Aorta (tissue), 5 donors: Measurements from ENCODE around the gene TMEM252. TPM values are rescaled to one million over a fixed set of nuclear protein-coding genes. Genes with fewer than 3 reads are reported as not detected.

Experiments used
- ATAC-seq: fragments of 200-7000 bp; cut with Tn5 transposase; one replicate; pipeline ENCODE4 v1.9.1; 2022; ENCODE audit warnings: moderate library complexity; ENCODE audit not compliant: low FRiP score
- DNase-seq, 2 donors: peaks; one replicate each; pipeline ENCODE4 v3.0.0-alpha.2; 2020
- H3K27ac ChIP-seq, 2 donors: one replicate each; pipeline ENCODE4 v1.5.1; 2013; ENCODE audit warnings: low read length in 2 of 2, mild to moderate bottlenecking in 2 of 2, moderate library complexity in 2 of 2, control low read depth in 1 of 2, inconsistent platforms in 1 of 2, low read depth in 1 of 2
- H3K27me3 ChIP-seq, 2 donors: one replicate each; pipeline ENCODE4 v1.6.1; 2013; ENCODE audit warnings: control low read depth in 1 of 2, low read length in 1 of 2, mild to moderate bottlenecking in 1 of 2, moderate library complexity in 1 of 2; ENCODE audit not compliant: insufficient read depth in 2 of 2, control insufficient read depth in 1 of 2
- H3K36me3 ChIP-seq, 2 donors: one replicate each; pipeline ENCODE4 v1.6.1; 2013; ENCODE audit warnings: control low read depth in 1 of 2, low read length in 1 of 2, mild to moderate bottlenecking in 1 of 2; ENCODE audit not compliant: insufficient read depth in 2 of 2, control insufficient read depth in 1 of 2
- H3K4me1 ChIP-seq, 2 donors: one replicate each; pipeline ENCODE4 v1.6.1; 2013; ENCODE audit warnings: low read length in 2 of 2, control low read depth in 1 of 2, mild to moderate bottlenecking in 1 of 2, moderate library complexity in 1 of 2; ENCODE audit not compliant: insufficient read depth in 2 of 2, control insufficient read depth in 1 of 2
- H3K4me3 ChIP-seq, 2 donors: one replicate each; pipeline ENCODE4 v1.5.1; 2013; ENCODE audit warnings: low read length in 2 of 2, control low read depth in 1 of 2, mild to moderate bottlenecking in 1 of 2
- H3K9me3 ChIP-seq: one replicate; pipeline ENCODE4 v1.6.1; 2013; ENCODE audit warnings: mild to moderate bottlenecking, low read length; ENCODE audit not compliant: control insufficient read depth
- WGBS, 2 donors: extraction: QIAGEN DNeasy Blood & Tissue Kit; methylation state at CpG; one replicate each; pipeline ENCODE4 v1.1.7; 2013; 5-methylcytosine and 5-hydroxymethylcytosine counted together
- intact Hi-C, 2 donors: fragments of 100-400 bp; cut with DNase I; formaldehyde crosslinking; loops; one replicate each; pipeline versions ENCODE4 v1.14.2 to v1.15.0; 2022
- polyA plus RNA-seq, 2 donors: library from polyadenylated mRNA; stranded (reverse); fragments of 200-250 nt; gene quantifications; one replicate each; pipeline ENCODE4 v1.2.3, GENCODE V29; 2013
- total RNA-seq, 2 donors: library from RNA; stranded (reverse); fragmentation: NEBNext Ultra II Directional; extraction: Animal tissue kit (Norgen Biotek cat#: 25700); gene quantifications; one replicate each; pipeline ENCODE4 v1.2.1, GENCODE V29; 2021
- donor health status: healthy with polysubstance abuse.
- donor health status: Bipolar disorder and iron deficiency.
- donor health status: DM: no; HTN: no; CAD: no.
- donor health status: DM: no; HTN: no; CAD: no.
- donor health status: DM: yes; HTN: yes; CAD: no.

The TMEM252 gene
- total and polyA plus RNA-seq, 4 donors, result 0.75 TPM; not detected in 3

DNA sequence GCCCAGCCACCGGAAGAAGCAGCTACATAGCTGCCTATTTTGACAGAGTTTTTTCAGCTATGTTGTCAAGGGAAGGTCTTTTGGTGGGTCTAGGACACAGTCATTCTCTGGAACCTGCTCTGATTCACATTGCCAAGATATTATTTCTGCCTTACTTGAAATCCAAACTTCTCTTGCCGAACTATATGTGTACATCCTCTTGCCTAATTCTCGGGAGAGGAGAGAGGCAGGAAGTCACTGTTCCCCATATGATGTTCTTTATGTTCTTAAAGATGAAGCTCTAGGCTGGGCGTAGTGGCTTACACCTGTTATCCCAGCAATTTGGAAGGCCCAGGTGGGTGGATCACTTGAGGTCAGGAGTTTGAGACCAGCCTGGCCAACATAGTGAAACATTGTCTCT, 8.6 kb downstream of the TMEM252 start:
- intact Hi-C loops, result no loop called here
- Histone ChIP-seq H3K27me3 (no peaks in the 10 kb centered on the region), H3K4me3 (no peak overlapping the region), H3K4me1 (peaks cover 2 to 6% of the 10 kb centered on the region in 2 donors), H3K36me3 (peaks cover 0 to 3% of the 10 kb centered on the region in 2 donors), H3K27ac (peak overlapping the region in 1 of 2 donors; percentile 45), H3K9me3 (no peaks in the 10 kb centered on the region)
- no peak for ATAC-seq
- WGBS, 2 donors, result 92 to 94% methylated on average over 4 of the region's 4 CpGs
- DNase-seq, result no peak

DNA sequence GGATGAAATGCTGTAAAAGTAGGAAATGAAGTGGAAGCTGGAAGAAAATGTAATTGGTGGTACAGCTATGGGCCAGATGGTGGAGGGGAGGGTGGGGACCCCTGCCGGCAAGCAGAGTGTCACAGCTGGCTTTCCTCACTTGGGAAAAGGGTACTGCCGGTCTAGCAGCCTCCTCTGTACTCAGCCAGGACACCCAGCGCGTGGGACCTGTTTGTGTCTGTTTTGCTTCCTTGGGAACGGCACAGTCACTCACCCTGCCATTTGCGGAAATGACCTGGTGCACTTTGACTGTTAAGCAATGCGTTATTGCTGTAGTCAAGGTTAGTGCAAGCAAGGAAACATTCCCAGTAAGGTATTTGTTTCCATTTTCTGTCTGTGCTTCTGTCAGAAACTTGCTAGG, 10.1 kb downstream of the TMEM252 start:
- intact Hi-C loops, result no loop called here
- no peak overlapping the region for H3K27ac ChIP-seq

DNA sequence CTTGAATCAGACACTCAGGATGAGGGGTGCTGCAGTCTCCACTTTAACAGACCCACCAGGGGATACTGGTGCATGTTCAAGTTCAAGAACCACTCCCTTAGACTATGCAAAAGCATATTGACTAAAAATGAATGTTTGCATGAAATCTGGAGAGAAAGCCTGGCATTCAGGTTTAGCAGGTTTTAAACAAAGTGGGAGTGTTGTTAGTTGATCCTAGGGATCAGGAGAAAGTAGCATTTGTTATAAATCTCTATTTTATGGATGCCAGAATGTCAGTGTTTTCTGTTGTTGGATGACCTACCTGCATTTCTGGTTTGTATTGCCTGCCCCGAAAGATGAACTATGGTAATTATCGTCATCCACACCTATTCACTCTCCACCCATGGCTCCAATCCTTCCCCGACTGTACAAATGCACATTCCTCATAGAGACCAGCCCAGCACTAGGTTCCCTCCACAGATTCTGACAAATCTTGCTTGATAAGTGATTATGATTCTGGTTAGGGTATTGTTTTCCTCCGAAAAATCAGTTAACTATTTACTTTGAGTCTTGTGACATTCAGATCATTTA, 17.2 kb downstream of the TMEM252 start:
- Histone ChIP-seq H3K9me3 (no peaks in the 10 kb centered on the region), H3K4me3 (no peak overlapping the region), H3K36me3 (peaks cover 0 to 2% of the 10 kb centered on the region in 2 donors), H3K27ac (no peak overlapping the region), H3K27me3 (no peaks in the 10 kb centered on the region), H3K4me1 (peaks cover 0 to 4% of the 10 kb centered on the region in 2 donors)
- 96% methylated on average over 4 of the region's 4 CpGs for WGBS, 2 donors
- ATAC-seq (no peak), DNase-seq (no peak)
- intact Hi-C loops, result no loop called here

More for the DNA sequence above, 10.1 kb downstream of the TMEM252 start:
- Histone ChIP-seq H3K27me3 (no peaks in the 10 kb centered on the region), H3K4me1 (peaks cover 0 to 3% of the 10 kb centered on the region in 2 donors), H3K4me3 (no peak overlapping the region), H3K9me3 (no peaks in the 10 kb centered on the region), H3K36me3 (peaks cover 0 to 3% of the 10 kb centered on the region in 2 donors)
- peak; percentile 79 to 82 for DNase-seq
- WGBS, 2 donors, result 39 to 58% methylated on average over 7 of the region's 7 CpGs
- peak; percentile 81 for ATAC-seq

DNA sequence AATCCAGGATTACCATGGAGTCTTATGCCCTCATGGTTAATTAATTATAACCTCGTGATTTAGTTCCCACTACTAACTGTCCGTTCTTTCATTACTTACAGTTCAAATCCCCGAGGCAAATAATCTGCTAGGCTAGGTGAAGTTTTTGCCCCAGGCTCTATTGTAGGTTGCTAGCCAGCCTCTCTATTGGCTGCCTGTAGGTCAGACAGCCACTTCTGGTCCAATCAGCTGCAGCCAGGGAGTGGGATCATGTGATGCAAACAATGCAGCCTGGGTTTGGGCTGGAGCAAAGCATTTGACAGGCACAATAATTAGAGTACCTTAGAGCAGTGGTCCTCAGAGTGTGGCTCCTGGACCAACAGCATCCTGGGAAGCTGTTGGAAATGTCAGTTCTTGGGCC, 17.7 kb downstream of the TMEM252 start:
- Histone ChIP-seq H3K9me3 (no peaks in the 10 kb centered on the region), H3K4me3 (no peak overlapping the region), H3K4me1 (peaks cover 0 to 4% of the 10 kb centered on the region in 2 donors), H3K36me3 (peaks cover 0 to 2% of the 10 kb centered on the region in 2 donors), H3K27me3 (no peaks in the 10 kb centered on the region), H3K27ac (no peak overlapping the region)
- ATAC-seq (no peak), DNase-seq (no peak)
- 94% methylated on average over 3 of the region's 3 CpGs for WGBS, 2 donors
- intact Hi-C loops, result no loop called here

DNA sequence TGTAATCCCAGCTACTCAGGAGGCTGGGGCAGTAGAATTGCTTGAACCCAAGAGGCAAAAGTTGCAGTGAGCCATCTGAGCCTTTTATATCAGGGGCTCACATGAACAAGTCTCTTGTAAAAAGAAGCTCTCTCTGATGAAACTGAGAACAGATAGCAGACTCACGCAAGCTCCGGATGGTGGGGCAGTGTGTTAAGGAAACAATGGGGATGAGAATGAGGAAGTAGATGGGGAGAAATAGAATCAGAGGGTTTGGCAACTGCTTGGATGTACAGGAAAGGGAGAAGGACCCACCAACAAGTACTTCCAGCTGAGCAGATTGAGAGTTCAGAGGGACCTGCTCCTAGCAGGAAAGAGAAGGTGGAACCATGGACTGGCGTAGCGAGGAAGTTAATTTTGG, 18.6 kb downstream of the TMEM252 start:
- Histone ChIP-seq H3K36me3 (peaks cover 0 to 2% of the 10 kb centered on the region in 2 donors), H3K4me1 (peaks cover 0 to 1% of the 10 kb centered on the region in 2 donors), H3K27ac (no peak overlapping the region), H3K27me3 (no peaks in the 10 kb centered on the region), H3K9me3 (peaks cover 1% of the 10 kb centered on the region), H3K4me3 (no peak overlapping the region)
- ATAC-seq, result no peak
- intact Hi-C loops, result no loop called here
- no peak for DNase-seq
- 71 to 72% methylated on average over 4 of the region's 4 CpGs for WGBS, 2 donors

DNA sequence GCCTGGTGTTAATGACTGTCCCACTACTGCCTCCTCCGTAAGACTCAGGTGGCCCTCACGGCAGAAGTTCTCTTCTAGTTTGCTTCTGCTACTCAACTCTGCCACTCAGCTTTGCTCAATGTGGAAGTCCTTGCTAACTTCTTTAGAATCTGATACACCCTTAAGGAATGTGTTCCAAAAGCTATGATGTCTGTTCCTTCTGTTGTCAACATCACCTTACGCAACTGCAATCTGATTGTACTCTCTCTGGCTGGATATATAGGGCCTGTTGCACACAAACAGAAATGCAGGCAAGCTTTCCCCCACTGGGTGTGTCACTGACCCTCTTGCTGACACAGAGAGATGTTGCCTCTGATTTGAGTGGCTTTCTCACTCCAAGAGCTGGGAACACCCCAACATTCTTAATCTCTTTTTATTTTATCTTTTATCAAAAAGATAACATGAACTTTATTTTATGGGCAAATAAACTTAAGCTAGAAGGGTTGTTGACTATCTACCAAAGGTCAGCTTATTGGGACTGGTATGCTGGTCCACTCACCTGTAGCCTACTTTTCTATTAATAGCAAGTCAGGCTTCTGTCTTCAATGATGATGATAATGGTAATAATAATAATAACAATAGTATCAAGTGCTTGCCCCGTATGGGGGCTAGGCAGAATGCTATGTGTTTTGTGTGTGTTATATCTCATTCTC, 25.2 kb downstream of the TMEM252 start:
- WGBS, 2 donors, result 71 to 87% methylated on average over 4 of the region's 4 CpGs
- peak; percentile 65 for ATAC-seq

DNA sequence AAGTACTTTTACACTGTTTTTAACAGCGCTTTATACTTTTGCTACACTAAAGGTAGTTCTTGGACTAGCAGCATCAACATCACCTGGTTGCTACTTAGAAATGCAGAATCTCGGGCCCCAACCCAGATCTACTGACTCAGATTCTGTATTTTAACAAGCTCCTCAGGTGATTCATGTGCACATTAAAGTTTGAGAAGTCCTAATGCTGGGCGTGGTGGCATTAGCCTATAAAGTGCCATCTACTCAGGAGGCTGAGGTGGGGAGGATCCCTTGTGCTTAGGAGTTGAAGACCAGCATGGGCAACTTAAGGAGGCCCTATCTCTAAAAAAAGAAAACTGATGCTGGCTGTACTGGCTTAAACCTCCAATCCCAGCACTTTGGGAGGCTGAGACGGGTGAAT, 26.7 kb downstream of the TMEM252 start:
- no peak overlapping the region for H3K27ac ChIP-seq
- no peaks in the 10 kb centered on the region for H3K27me3 ChIP-seq
- peaks cover 0 to 2% of the 10 kb centered on the region in 2 donors for H3K4me1 ChIP-seq
- intact Hi-C loops, result no loop called here
- WGBS, 2 donors, result 95 to 96% methylated on average over 4 of the region's 4 CpGs
- no peaks in the 10 kb centered on the region for H3K36me3 ChIP-seq
- DNase-seq (no peak), ATAC-seq (no peak)
- peaks cover 1% of the 10 kb centered on the region for H3K9me3 ChIP-seq
- no peak overlapping the region for H3K4me3 ChIP-seq

More for the DNA sequence above, 25.2 kb downstream of the TMEM252 start:
- H3K4me3 ChIP-seq, result no peak overlapping the region
- H3K27ac ChIP-seq, result peak overlapping the region in 1 of 2 donors; percentile 66
- H3K9me3 ChIP-seq, result peaks cover 1% of the 10 kb centered on the region
- no peak for DNase-seq
- H3K27me3 ChIP-seq, result no peaks in the 10 kb centered on the region
- peaks cover 0 to 2% of the 10 kb centered on the region in 2 donors for H3K4me1 ChIP-seq
- intact Hi-C loops, result loop anchor here in 1 of 2 donors (5.0 kb wide), 1 partner anchor 1232 kb away; no protein-coding TSS in a partner anchor
- no peaks in the 10 kb centered on the region for H3K36me3 ChIP-seq

DNA sequence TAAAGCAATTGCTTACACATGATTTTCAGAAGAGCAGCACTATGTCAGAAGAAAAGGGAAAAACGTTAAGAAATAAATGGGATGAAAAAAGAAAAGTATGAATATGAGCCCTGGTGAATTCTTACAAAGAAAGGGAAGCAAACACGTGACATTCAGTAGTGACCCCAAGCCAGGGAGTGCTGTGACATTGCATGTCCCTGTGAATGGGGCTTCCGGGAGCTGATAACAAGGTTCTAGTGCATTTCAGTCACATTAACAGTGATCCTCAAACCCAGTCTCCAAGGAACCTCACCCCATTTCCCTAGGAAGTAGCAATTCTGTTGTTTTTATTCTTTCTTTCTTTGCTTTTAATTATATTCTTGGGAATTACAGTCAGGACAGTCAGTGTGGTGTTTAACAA, 27.3 kb downstream of the TMEM252 start:
- ATAC-seq, result no peak

DNA sequence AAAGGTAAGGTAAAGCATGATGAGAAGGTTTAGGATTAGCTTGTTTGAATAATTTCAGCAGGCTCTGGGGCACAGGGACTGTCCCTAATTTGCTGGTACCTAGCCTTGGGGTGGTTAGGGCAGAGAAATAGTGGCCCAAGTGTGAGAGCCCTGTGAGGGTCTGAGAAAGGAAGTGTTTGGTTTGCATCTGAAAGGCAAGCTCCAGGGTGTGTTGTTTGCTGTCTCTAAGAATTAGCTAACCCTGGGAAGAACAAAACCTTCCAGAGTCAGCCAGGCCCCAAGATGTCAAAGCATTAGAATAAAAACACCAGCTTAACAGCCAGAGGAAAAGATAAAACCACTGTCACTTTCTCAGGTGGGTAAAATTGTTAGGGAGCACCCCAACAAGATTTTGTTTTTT, 31.0 kb downstream of the TMEM252 start:
- peaks cover 2 to 3% of the 10 kb centered on the region in 2 donors for H3K4me1 ChIP-seq

More for the DNA sequence above, 27.3 kb downstream of the TMEM252 start:
- H3K9me3 ChIP-seq, result peaks cover 1% of the 10 kb centered on the region
- no peaks in the 10 kb centered on the region for H3K27me3 ChIP-seq
- H3K36me3 ChIP-seq, result no peaks in the 10 kb centered on the region
- 65 to 71% methylated on average over 3 of the region's 3 CpGs for WGBS, 2 donors
- H3K4me3 ChIP-seq, result no peak overlapping the region
- intact Hi-C loops, result no loop called here
- H3K4me1 ChIP-seq, result peaks cover 0 to 2% of the 10 kb centered on the region in 2 donors
- H3K27ac ChIP-seq, result no peak overlapping the region
- DNase-seq, result no peak

More for the DNA sequence above, 31.0 kb downstream of the TMEM252 start:
- no peak for ATAC-seq
- intact Hi-C loops, result loop anchor here (5.0 to 10.0 kb wide), 4 partner anchors 55 to 155 kb away; partner anchors contain the start of gene PGM5 (in 1 of the 2)
- H3K27ac ChIP-seq, result no peak overlapping the region
- H3K36me3 ChIP-seq, result no peaks in the 10 kb centered on the region
- no peak overlapping the region for H3K4me3 ChIP-seq
- no peaks in the 10 kb centered on the region for H3K27me3 ChIP-seq
- DNase-seq, result no peak
- H3K9me3 ChIP-seq, result no peaks in the 10 kb centered on the region
